HL-60 (cell line): Measurements from ENCODE around the gene PGS1.

Source experiments
- DNase-seq, 2 experiments: peaks; one replicate each; pipeline ENCODE4 v3.0.0-alpha.2; 2010 to 2020; ENCODE audit warnings: low read depth in 1 of 2, low spot score in 1 of 2
- H3K27ac ChIP-seq: fragments of 250-450 bp; sonication (Bioruptor Pico); replicated peaks from 2 replicates; pipeline ENCODE4 v1.5.1; 2020; ENCODE audit warnings: mild to moderate bottlenecking, moderate library complexity
- H3K27me3 ChIP-seq: fragments of 250-450 bp; sonication (Bioruptor Pico); 2 replicates; pipeline ENCODE4 v1.5.1; 2021; ENCODE audit warnings: mild to moderate bottlenecking, moderate library complexity; ENCODE audit not compliant: insufficient read depth, poor library complexity, severe bottlenecking
- H3K4me3 ChIP-seq: replicated peaks from 2 replicates; pipeline ENCODE4 v1.5.1; 2011; ENCODE audit warnings: mild to moderate bottlenecking, control low read depth, low read length; ENCODE audit not compliant: insufficient read depth
- GABPA ChIP-seq: IDR thresholded peaks from 2 replicates; pipeline ENCODE4 v1.6.1; 2012; ENCODE audit warnings: low read depth
- POLR2AphosphoS5 ChIP-seq: IDR thresholded peaks from 2 replicates; pipeline ENCODE4 v1.6.1; 2012; ENCODE audit warnings: low read depth
- SPI1 ChIP-seq: IDR thresholded peaks from 2 replicates; pipeline ENCODE4 v1.6.1; 2012; ENCODE audit warnings: low read depth, mild to moderate bottlenecking, borderline replicate concordance
- TF ChIP-seq, protein P1 (sequence below): IDR thresholded peaks from one replicate; pipeline ENCODE4 v1.5.1; 2011; ENCODE audit warnings: low read length, control low read depth, inconsistent platforms; ENCODE audit not compliant: insufficient read depth
- TF ChIP-seq, protein P2 (sequence below): IDR thresholded peaks from 2 replicates; pipeline ENCODE4 v1.6.1; 2012; ENCODE audit warnings: low read depth; ENCODE audit not compliant: insufficient replicate concordance

PGS1 gene

DNA sequence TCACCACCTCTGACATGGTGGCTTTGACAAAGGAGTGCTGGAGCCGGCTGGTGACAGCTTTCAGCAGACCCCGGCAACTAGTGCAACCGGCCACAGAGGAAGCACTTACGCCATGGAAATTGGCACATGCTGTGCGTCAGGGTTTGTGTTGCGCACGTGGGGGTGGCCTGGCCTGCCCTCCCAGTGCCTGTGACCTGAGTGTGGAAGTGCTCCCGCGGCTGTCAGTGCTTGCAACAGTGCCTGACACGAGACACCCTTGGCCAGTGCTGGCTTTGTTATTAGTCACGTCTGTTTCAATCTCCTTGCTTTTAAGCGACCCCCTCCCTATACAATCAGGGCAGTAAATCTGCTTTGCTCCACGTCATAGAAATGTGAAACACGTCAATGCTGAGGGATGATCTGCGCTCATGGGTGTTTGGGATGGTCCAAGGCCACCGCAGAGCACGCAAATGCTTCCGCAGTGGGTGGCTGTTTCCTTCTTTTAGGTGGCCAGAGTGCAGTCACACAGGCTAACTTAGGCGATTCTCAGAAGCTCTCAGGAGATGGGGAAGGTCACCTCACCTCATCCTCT, 64.3 kb downstream of the PGS1 start:
- H3K4me3 ChIP-seq, result no peak overlapping the region
- peak overlapping the region; percentile 70 for H3K27ac ChIP-seq
- DNase-seq, result peak; percentile 91 to 97
- TF ChIP-seq, protein P1, sequence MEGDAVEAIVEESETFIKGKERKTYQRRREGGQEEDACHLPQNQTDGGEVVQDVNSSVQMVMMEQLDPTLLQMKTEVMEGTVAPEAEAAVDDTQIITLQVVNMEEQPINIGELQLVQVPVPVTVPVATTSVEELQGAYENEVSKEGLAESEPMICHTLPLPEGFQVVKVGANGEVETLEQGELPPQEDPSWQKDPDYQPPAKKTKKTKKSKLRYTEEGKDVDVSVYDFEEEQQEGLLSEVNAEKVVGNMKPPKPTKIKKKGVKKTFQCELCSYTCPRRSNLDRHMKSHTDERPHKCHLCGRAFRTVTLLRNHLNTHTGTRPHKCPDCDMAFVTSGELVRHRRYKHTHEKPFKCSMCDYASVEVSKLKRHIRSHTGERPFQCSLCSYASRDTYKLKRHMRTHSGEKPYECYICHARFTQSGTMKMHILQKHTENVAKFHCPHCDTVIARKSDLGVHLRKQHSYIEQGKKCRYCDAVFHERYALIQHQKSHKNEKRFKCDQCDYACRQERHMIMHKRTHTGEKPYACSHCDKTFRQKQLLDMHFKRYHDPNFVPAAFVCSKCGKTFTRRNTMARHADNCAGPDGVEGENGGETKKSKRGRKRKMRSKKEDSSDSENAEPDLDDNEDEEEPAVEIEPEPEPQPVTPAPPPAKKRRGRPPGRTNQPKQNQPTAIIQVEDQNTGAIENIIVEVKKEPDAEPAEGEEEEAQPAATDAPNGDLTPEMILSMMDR, result no peak
- TF ChIP-seq POLR2AphosphoS5 (peak; percentile 82), GABPA (no peak), SPI1 (no peak; the same call in 1 of the 2 replicates)
- TF ChIP-seq, protein P2, sequence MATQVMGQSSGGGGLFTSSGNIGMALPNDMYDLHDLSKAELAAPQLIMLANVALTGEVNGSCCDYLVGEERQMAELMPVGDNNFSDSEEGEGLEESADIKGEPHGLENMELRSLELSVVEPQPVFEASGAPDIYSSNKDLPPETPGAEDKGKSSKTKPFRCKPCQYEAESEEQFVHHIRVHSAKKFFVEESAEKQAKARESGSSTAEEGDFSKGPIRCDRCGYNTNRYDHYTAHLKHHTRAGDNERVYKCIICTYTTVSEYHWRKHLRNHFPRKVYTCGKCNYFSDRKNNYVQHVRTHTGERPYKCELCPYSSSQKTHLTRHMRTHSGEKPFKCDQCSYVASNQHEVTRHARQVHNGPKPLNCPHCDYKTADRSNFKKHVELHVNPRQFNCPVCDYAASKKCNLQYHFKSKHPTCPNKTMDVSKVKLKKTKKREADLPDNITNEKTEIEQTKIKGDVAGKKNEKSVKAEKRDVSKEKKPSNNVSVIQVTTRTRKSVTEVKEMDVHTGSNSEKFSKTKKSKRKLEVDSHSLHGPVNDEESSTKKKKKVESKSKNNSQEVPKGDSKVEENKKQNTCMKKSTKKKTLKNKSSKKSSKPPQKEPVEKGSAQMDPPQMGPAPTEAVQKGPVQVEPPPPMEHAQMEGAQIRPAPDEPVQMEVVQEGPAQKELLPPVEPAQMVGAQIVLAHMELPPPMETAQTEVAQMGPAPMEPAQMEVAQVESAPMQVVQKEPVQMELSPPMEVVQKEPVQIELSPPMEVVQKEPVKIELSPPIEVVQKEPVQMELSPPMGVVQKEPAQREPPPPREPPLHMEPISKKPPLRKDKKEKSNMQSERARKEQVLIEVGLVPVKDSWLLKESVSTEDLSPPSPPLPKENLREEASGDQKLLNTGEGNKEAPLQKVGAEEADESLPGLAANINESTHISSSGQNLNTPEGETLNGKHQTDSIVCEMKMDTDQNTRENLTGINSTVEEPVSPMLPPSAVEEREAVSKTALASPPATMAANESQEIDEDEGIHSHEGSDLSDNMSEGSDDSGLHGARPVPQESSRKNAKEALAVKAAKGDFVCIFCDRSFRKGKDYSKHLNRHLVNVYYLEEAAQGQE, result no peak
- H3K27me3 ChIP-seq, result no peaks in the 10 kb centered on the region

GRCh38 chr17:78444392-78444791, 65.9 kb downstream of the PGS1 start:
- H3K27me3 ChIP-seq, result no peaks in the 10 kb centered on the region
- H3K4me3 ChIP-seq, result no peak overlapping the region
- no peak overlapping the region for H3K27ac ChIP-seq
- no peak for DNase-seq
- no peak for TF ChIP-seq GABPA
- TF ChIP-seq, protein P1, result no peak
- TF ChIP-seq, protein P2, result no peak
- no peak for TF ChIP-seq SPI1
- TF ChIP-seq POLR2AphosphoS5, result no peak

- no peaks in the 10 kb centered on the region for H3K27me3 ChIP-seq
- no peak overlapping the region for H3K27ac ChIP-seq
- no peak for TF ChIP-seq SPI1
- TF ChIP-seq, protein P1, result no peak
- no peak overlapping the region for H3K4me3 ChIP-seq
- no peak for DNase-seq
Observed at GRCh38 chr17:78446833-78447232, 68.4 kb downstream of the PGS1 start.

GRCh38 chr17:78448356-78448993, 70.0 kb downstream of the PGS1 start:
- H3K4me3 ChIP-seq, result no peak overlapping the region
- DNase-seq, result no peak
- no peak for TF ChIP-seq POLR2AphosphoS5
- TF ChIP-seq SPI1, result no peak
- TF ChIP-seq, protein P2, result no peak
- TF ChIP-seq, protein P1, result peak; percentile 21
- no peaks in the 10 kb centered on the region for H3K27me3 ChIP-seq
- H3K27ac ChIP-seq, result no peak overlapping the region
